Measurements from ENCODE around the gene BAG1.

The BAG1 gene

GRCh38 chr9:33220681-33221567 lies 43.6 kb downstream of the BAG1 start:
- TF ChIP-seq CTCF (IDR thresholded peaks at IDR 0.05; ENCODE audit: borderline replicate concordance, insufficient read depth, low read depth, low read length) = no peak
- no peak overlapping the region for H3K4me3 ChIP-seq (ENCODE audit: low read depth, low read length)

- TF ChIP-seq CTCF (IDR thresholded peaks at IDR 0.05; ENCODE audit: borderline replicate concordance, insufficient read depth, low read depth, low read length) = no peak
- H3K4me3 ChIP-seq (ENCODE audit: low read depth, low read length) = no peak overlapping the region
Observed at GRCh38 chr9:33211695-33212393, 52.7 kb downstream of the BAG1 start.

GRCh38 chr9:33210006-33210715 lies 54.3 kb downstream of the BAG1 start:
- H3K4me3 ChIP-seq (ENCODE audit: low read depth, low read length) = no peak overlapping the region
- no peak for TF ChIP-seq CTCF (IDR thresholded peaks at IDR 0.05; ENCODE audit: borderline replicate concordance, insufficient read depth, low read depth, low read length)

GRCh38 chr9:33209394-33209793 lies 55.1 kb downstream of the BAG1 start:
- H3K4me3 ChIP-seq (ENCODE audit: low read depth, low read length) = no peak overlapping the region

GRCh38 chr9:33202552-33203201 lies 61.8 kb downstream of the BAG1 start:
- no peak for TF ChIP-seq CTCF (IDR thresholded peaks at IDR 0.05; ENCODE audit: borderline replicate concordance, insufficient read depth, low read depth, low read length)
- H3K4me3 ChIP-seq (ENCODE audit: low read depth, low read length) = peak overlapping the region; percentile 19

More at GRCh38 chr9:33209394-33209793, 55.1 kb downstream of the BAG1 start:
- TF ChIP-seq CTCF (IDR thresholded peaks at IDR 0.05; ENCODE audit: borderline replicate concordance, insufficient read depth, low read depth, low read length) = no peak
